ENCODE results near the gene GTPBP3. TPM values are rescaled to one million over a fixed set of nuclear protein-coding genes. Genes with fewer than 3 reads are reported as not detected.
A peak's percentile ranks its signal among the peaks of the same experiment; 100 is the strongest.

GTPBP3 gene
- total and polyA plus RNA-seq, 9 of the 15 experiments (the other 6 are each of a cell fraction or from before 2014, with no cell fraction given), result 4.9 to 124 (median 22.6) TPM

DNA sequence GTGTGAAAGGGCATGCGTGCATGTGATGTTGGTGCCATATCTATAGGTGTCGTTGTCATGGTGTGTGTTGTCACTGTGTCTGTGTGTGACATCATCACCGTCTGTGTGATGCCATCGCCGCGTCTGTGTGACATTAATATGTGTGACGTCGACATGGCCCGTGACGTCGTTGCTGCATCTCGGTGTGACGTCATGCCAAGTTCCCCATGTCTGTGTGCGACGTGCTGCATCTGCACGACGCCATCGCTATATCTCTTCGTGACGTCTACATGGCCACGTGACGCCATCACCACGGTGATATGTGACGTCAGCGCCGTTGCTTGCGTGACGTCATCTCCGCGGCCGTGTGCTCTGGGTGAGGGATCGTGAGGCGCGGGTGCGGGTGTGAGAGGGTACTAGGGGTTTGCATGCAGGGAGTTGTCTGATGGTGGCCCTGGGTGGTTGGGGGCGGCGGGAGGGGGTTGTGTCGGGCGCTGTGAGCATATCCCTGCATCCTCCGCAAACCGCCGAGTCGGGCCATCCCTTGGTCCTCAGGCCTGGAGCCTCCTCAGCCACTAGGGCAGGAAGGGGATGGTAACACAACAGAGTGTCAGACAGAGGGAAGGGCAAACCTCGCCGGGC is 14.6 kb downstream of the GTPBP3 start (continued):
- TF ChIP-seq CHD7 (IDR thresholded peaks at IDR 0.05; ENCODE audit: low read depth, low read length) (no peak), ARID3A (IDR thresholded peaks at IDR 0.05; ENCODE audit: borderline replicate concordance, low read depth, low read length) (no peak), RAD21 (CRISPR knock-in tag; conservative IDR thresholded peaks at IDR 0.05 in 1 of 2, IDR thresholded peaks at IDR 0.05 in 1 of 2) (no peak), TOE1 (IDR thresholded peaks at IDR 0.05; ENCODE audit: borderline replicate concordance) (no peak), TOE1 (CRISPR knock-in tag; IDR thresholded peaks at IDR 0.05; ENCODE audit: borderline replicate concordance, low read depth) (no peak), ZC3H8 (IDR thresholded peaks at IDR 0.05) (no peak), RBM39 (optimal IDR thresholded peaks at IDR 0.05; ENCODE audit: low read depth, low read length) (no peak), NCOR1 (IDR thresholded peaks at IDR 0.05) (no peak), CBFA2T3 (IDR thresholded peaks at IDR 0.05) (no peak), PCBP2 (IDR thresholded peaks at IDR 0.05; ENCODE audit: low read depth, low read length, poor library complexity, severe bottlenecking) (no peak), ARID1B (IDR thresholded peaks at IDR 0.05) (no peak), MYBL2 (IDR thresholded peaks at IDR 0.05; ENCODE audit: low read depth) (no peak), MYBL2 (CRISPR knock-in tag; IDR thresholded peaks at IDR 0.05; ENCODE audit: borderline replicate concordance) (no peak)
- TF ChIP-seq, protein P1, sequence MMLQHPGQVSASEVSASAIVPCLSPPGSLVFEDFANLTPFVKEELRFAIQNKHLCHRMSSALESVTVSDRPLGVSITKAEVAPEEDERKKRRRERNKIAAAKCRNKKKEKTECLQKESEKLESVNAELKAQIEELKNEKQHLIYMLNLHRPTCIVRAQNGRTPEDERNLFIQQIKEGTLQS (IDR thresholded peaks at IDR 0.05), result peak; percentile 97
- TF ChIP-seq, protein P1 (CRISPR knock-in tag; conservative IDR thresholded peaks at IDR 0.05), result no peak
